HCT116 (cell line): ENCODE results near the gene PLA2G2D. TPM values are rescaled to one million over a fixed set of nuclear protein-coding genes. Genes with fewer than 3 reads are reported as not detected.

Source experiments
- ATAC-seq: fragments of 200-7000 bp; cut with Tn5 transposase; 2 replicates; pipeline ENCODE4 v1.9.1; 2020; ENCODE audit warnings: mild to moderate bottlenecking, moderate library complexity
- BruUV-seq: library from RNA; stranded (reverse); fragments of 400-500 nt; replicated peaks from 2 replicates; lab custom pipeline; 2021; lab: Mats Ljungman, UMichigan
- CTCF ChIA-PET: fragments of 300-600 bp; sonication (Branson Sonifier 250); formaldehyde crosslinking; loops from one replicate; lab custom pipeline; 2021; ENCODE audit warnings: antibody characterized with exemption; lab: Charles Lee
- POLR2A ChIA-PET: fragments of 300-600, 350-600 bp; sonication (Branson Sonifier 250); formaldehyde crosslinking; loops from one replicate; lab custom pipeline; 2021; ENCODE audit warnings: antibody characterized with exemption; lab: Charles Lee
- RAD21 ChIA-PET, 2 experiments: fragments of 300-600 bp; sonication (Branson Sonifier 250); formaldehyde crosslinking; loops; one replicate each; lab custom pipeline; 2023; ENCODE audit warnings: low total read pairs in 2 of 2; ENCODE audit not compliant: uncharacterized antibody in 2 of 2, unreplicated experiment in 2 of 2, low non-redundant PET in 1 of 2; lab: Charles Lee
- DNase-seq: peaks from one replicate; pipeline ENCODE4 v3.0.0-alpha.2; 2010; ENCODE audit warnings: low read depth, low spot score
- H2AFZ ChIP-seq: fragments of 200-600 bp; shearing (Covaris generic), sonication (generic); 2 replicates; pipeline ENCODE4 v1.6.1; 2017; ENCODE audit warnings: low read depth, mixed run types, mixed read lengths, antibody characterized with exemption, low read length; ENCODE audit not compliant: poor library complexity, severe bottlenecking
- H3K27ac ChIP-seq: 2 replicates; pipeline ENCODE4 v1.5.1; 2012; ENCODE audit warnings: low read depth, low read length
- H3K27me3 ChIP-seq: fragments of 200-600 bp; sonication (generic); 2 replicates; pipeline ENCODE4 v1.6.1; 2016; ENCODE audit warnings: mixed run types, low read length, mixed read lengths; ENCODE audit not compliant: insufficient read depth
- H3K36me3 ChIP-seq, 2 experiments: fragments of 200-500 bp in 1 of 2; fragments of 200-600 bp in 1 of 2; sonication (Bioruptor generic) in 1 of 2; sonication (generic) in 1 of 2; 2 replicates each; pipeline versions ENCODE4 v1.5.1 to v1.6.1; 2014 to 2016; ENCODE audit warnings: low read length in 2 of 2, inconsistent platforms in 1 of 2, mixed read lengths in 1 of 2, mixed run types in 1 of 2; ENCODE audit not compliant: insufficient read depth in 2 of 2, control insufficient read depth in 1 of 2
- H3K4me1 ChIP-seq, 2 experiments: fragments of 200-600 bp in 1 of 2; sonication (generic) in 1 of 2; 2 replicates each; pipeline versions ENCODE4 v1.5.1 to v1.6.1; 2012 to 2017; ENCODE audit warnings: low read length in 2 of 2, inconsistent platforms in 1 of 2, mild to moderate bottlenecking in 1 of 2, mixed read lengths in 1 of 2, mixed run types in 1 of 2, moderate library complexity in 1 of 2; ENCODE audit not compliant: insufficient read depth in 2 of 2, control insufficient read depth in 1 of 2
- H3K4me2 ChIP-seq: fragments of 200-600 bp; sonication (generic); 2 replicates; pipeline ENCODE4 v1.6.1; 2017; ENCODE audit warnings: mixed run types, low read length, mixed read lengths
- H3K4me3 ChIP-seq, 2 experiments: fragments of 200-600 bp in 1 of 2; sonication (generic) in 1 of 2; replicated peaks in 1 of 2; 2 replicates each; pipeline ENCODE4 v1.5.1; 2011 to 2016; ENCODE audit warnings: low read length in 2 of 2, control low read depth in 1 of 2, low read depth in 1 of 2, mild to moderate bottlenecking in 1 of 2, mixed read lengths in 1 of 2, mixed run types in 1 of 2
- H3K79me2 ChIP-seq: fragments of 200-600 bp; sonication (generic); 2 replicates; pipeline ENCODE4 v1.6.1; 2017; ENCODE audit warnings: mild to moderate bottlenecking, mixed run types, low read length, moderate library complexity, mixed read lengths; ENCODE audit not compliant: insufficient read depth
- H3K9ac ChIP-seq: fragments of 200-600 bp; sonication (generic); 2 replicates; pipeline ENCODE4 v1.6.1; 2016; ENCODE audit warnings: low read length, mixed read lengths
- H3K9me2 ChIP-seq: fragments of 200-600 bp; sonication (generic), shearing (Covaris generic); 2 replicates; pipeline ENCODE4 v1.6.1; 2017; ENCODE audit warnings: mixed run types, mild to moderate bottlenecking, moderate library complexity; ENCODE audit not compliant: insufficient read depth
- H3K9me3 ChIP-seq, 2 experiments: fragments of 200-500 bp in 1 of 2; fragments of 200-600 bp in 1 of 2; sonication (Bioruptor generic) in 1 of 2; sonication (generic) in 1 of 2; 2 replicates each; pipeline ENCODE4 v1.6.1; 2014 to 2017; ENCODE audit warnings: low read length in 2 of 2, mixed read lengths in 2 of 2, inconsistent platforms in 1 of 2, low read depth in 1 of 2, mild to moderate bottlenecking in 1 of 2, mixed run types in 1 of 2, moderate library complexity in 1 of 2; ENCODE audit not compliant: control insufficient read depth in 1 of 2, insufficient read depth in 1 of 2
- H4K20me1 ChIP-seq: fragments of 200-600 bp; sonication (generic), shearing (Covaris generic); 2 replicates; pipeline ENCODE4 v1.6.1; 2017; ENCODE audit warnings: mixed run types, mild to moderate bottlenecking, moderate library complexity; ENCODE audit not compliant: insufficient read depth
- CBX3 ChIP-seq: IDR thresholded peaks from 2 replicates; pipeline ENCODE4 v1.6.1; 2012; ENCODE audit warnings: low read depth
- CEBPB ChIP-seq: IDR thresholded peaks from 2 replicates; pipeline ENCODE4 v1.6.1; 2012; ENCODE audit warnings: low read depth
- ELF1 ChIP-seq: IDR thresholded peaks from 2 replicates; pipeline ENCODE4 v1.6.1; 2012; ENCODE audit warnings: low read depth, borderline replicate concordance
- EZH2 ChIP-seq: fragments of 200-600 bp; sonication (generic); IDR thresholded peaks from 2 replicates; pipeline ENCODE4 v1.6.1; 2017; ENCODE audit warnings: antibody characterized with exemption, mixed run types
- EZH2phosphoT487 ChIP-seq: fragments of 200-600 bp; IDR thresholded peaks from 2 replicates; pipeline ENCODE4 v1.6.1; 2018; ENCODE audit warnings: antibody characterized with exemption, borderline replicate concordance
- FOSL1 ChIP-seq: IDR thresholded peaks from 2 replicates; pipeline ENCODE4 v1.6.1; 2012; ENCODE audit warnings: low read depth
- JUND ChIP-seq: IDR thresholded peaks from 2 replicates; pipeline ENCODE4 v1.6.1; 2012
- POLR2A ChIP-seq: IDR thresholded peaks from 2 replicates; pipeline ENCODE4 v1.7.0; 2011; ENCODE audit warnings: borderline replicate concordance; ENCODE audit not compliant: insufficient read depth, insufficient read length; ENCODE audit errors: extremely low read depth
- POLR2AphosphoS5 ChIP-seq: IDR thresholded peaks from 2 replicates; pipeline ENCODE4 v1.6.1; 2011; ENCODE audit warnings: mild to moderate bottlenecking, low read depth, low read length, moderate library complexity
- SIN3A ChIP-seq: IDR thresholded peaks from 2 replicates; pipeline ENCODE4 v1.6.1; 2012; ENCODE audit warnings: low read depth
- SP1 ChIP-seq: IDR thresholded peaks from 2 replicates; pipeline ENCODE4 v1.6.1; 2012; ENCODE audit warnings: low read depth
- SRF ChIP-seq: IDR thresholded peaks from 2 replicates; pipeline ENCODE4 v1.6.1; 2012; ENCODE audit warnings: low read depth
- ZFX ChIP-seq: fragments of 450-650 bp; IDR thresholded peaks from 2 replicates; pipeline ENCODE4 v1.6.1; 2017
- ZNF274 ChIP-seq: fragments of 200-500 bp; sonication (Bioruptor generic); IDR thresholded peaks from 2 replicates; pipeline ENCODE4 v1.6.1; 2014; ENCODE audit warnings: mild to moderate bottlenecking, low read depth, low read length, inconsistent platforms
- intact Hi-C: fragments of 100-400 bp; cut with micrococcal nuclease; formaldehyde crosslinking; loops from 2 replicates; pipeline ENCODE4 v1.10.0; 2022
- total RNA-seq: library from RNA; stranded (reverse); gene quantifications from one replicate; pipeline ENCODE4 v1.2.1, GENCODE V29; 2021; ENCODE audit not compliant: unreplicated experiment
- TF ChIP-seq, protein P1 (sequence below): IDR thresholded peaks from 2 replicates; pipeline ENCODE4 v1.6.1; 2012
- TF ChIP-seq, protein P2 (sequence below): IDR thresholded peaks from 2 replicates; pipeline ENCODE4 v1.6.1; 2012; ENCODE audit warnings: low read depth
- TF ChIP-seq, protein P3 (sequence below): IDR thresholded peaks from 2 replicates; pipeline ENCODE4 v1.6.1; 2012
- TF ChIP-seq, protein P4 (sequence below), 3 experiments: fragments of 200-600 bp in 1 of 3; sonication (generic) in 1 of 3; IDR thresholded peaks in 2 of 3; conservative IDR thresholded peaks in 1 of 3; 2 replicates each; pipeline ENCODE4 v1.5.1; 2012 to 2017; ENCODE audit warnings: low read depth in 2 of 3, low read length in 2 of 3, antibody characterized with exemption in 1 of 3, borderline replicate concordance in 1 of 3, control low read depth in 1 of 3, mild to moderate bottlenecking in 1 of 3, mixed read lengths in 1 of 3, mixed run types in 1 of 3, moderate library complexity in 1 of 3; ENCODE audit not compliant: insufficient read depth in 1 of 3

PLA2G2D gene
- total RNA-seq, 1 experiment from 2014 or later = not detected

DNA sequence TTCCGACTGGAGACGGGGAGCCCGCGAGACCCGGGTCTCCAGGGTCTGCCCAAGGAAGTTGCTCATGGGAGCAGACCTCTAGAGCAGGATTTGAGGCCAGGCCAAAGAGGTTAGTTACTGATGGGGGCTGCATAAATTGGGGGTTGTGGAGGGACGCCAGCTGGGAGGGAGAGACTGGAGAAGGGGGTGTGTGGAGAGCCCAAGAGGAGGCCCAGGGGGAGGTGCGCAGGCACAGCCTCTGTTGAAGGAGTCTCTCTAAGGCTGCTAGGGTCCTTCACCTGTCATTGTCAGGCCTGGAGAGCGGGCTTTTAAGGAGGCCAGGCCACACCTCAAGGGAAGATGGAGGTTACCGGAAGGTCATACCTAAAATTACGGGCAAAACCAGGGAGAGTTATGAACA, 49.0 kb downstream of the PLA2G2D start:
- no peaks in the 10 kb centered on the region for H3K9me2 ChIP-seq
- RAD21 ChIA-PET = no interaction called here
- CTCF ChIA-PET = no interaction called here
- no peaks in the 10 kb centered on the region for H3K36me3 ChIP-seq
- H3K9me3 ChIP-seq = no peaks in the 10 kb centered on the region
- no peaks in the 10 kb centered on the region for H4K20me1 ChIP-seq
- no peak overlapping the region for H3K4me3 ChIP-seq
- H3K79me2 ChIP-seq = no peaks in the 10 kb centered on the region
- no peaks in the 10 kb centered on the region for H3K27me3 ChIP-seq
- POLR2A ChIA-PET = no interaction called here
- H3K27ac ChIP-seq = no peak overlapping the region
- no peak overlapping the region for H2AFZ ChIP-seq
- intact Hi-C loops = no loop called here
- no peak for DNase-seq
- no peak for ATAC-seq
- TF ChIP-seq, protein P1, sequence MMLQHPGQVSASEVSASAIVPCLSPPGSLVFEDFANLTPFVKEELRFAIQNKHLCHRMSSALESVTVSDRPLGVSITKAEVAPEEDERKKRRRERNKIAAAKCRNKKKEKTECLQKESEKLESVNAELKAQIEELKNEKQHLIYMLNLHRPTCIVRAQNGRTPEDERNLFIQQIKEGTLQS = no peak
- TF ChIP-seq EZH2phosphoT487 (no peak), POLR2A (no peak), POLR2AphosphoS5 (no peak), ZFX (no peak), SP1 (no peak), SIN3A (no peak)
- no TSS peak for BruUV-seq
- no peak overlapping the region for H3K9ac ChIP-seq
- no peaks in the 10 kb centered on the region for H3K4me1 ChIP-seq
- no peak overlapping the region for H3K4me2 ChIP-seq

DNA sequence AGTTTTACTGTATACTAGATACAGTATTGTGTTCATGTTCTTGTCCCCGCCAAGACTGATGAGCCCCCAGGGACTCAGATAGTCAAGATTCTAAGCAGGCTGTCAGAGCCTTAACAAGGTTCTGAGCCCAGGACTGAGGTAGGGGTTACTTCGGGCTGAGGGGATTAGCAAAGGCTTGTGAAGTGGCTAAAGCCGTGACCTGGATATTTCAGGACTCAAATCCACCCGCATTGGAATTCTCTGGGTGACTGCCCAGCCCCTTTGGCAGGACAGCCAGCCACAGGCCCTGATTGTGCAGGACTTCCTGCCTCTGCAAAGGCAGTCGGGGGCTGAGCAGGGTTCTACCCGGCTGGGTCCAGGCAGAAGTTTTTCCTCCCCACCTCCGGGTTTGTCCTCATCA, 49.5 kb downstream of the PLA2G2D start, which contains the start of gene PLA2G5:
TSS of gene PLA2G5 (plus strand) at position 321 of the 400 bp plus-strand sequence. CDS start 14,637 bp downstream, outside the sequence.
- H3K9me2 ChIP-seq = no peaks in the 10 kb centered on the region
- H3K9me3 ChIP-seq = no peaks in the 10 kb centered on the region
- no peaks in the 10 kb centered on the region for H4K20me1 ChIP-seq
- no peak within 1 kb of the TSS for H3K4me2 ChIP-seq
- no peak within 1 kb of the TSS for H2AFZ ChIP-seq
- RAD21 ChIA-PET = no interaction called here
- no peaks in the 10 kb centered on the region for H3K79me2 ChIP-seq
- DNase-seq (no peak), ATAC-seq (no peak)
- CTCF ChIA-PET = no interaction called here
- H3K36me3 ChIP-seq = no peaks in the 10 kb centered on the region
- no peaks in the 10 kb centered on the region for H3K4me1 ChIP-seq
- no TSS peak for BruUV-seq
- H3K27me3 ChIP-seq = no peaks in the 10 kb centered on the region
- no peak within 1 kb of the TSS for H3K27ac ChIP-seq
- no peak within 1 kb of the TSS for H3K4me3 ChIP-seq
- no peak within 1 kb of the TSS for H3K9ac ChIP-seq
- POLR2A ChIA-PET = no interaction called here
- intact Hi-C loops = no loop called here
- TF ChIP-seq EZH2 = no peak
- TF ChIP-seq CBX3 = no peak
- no peak for TF ChIP-seq JUND
- TF ChIP-seq EZH2phosphoT487 = no peak
- no peak for TF ChIP-seq POLR2A
- TF ChIP-seq ZNF274 = no peak
- TF ChIP-seq, protein P2, sequence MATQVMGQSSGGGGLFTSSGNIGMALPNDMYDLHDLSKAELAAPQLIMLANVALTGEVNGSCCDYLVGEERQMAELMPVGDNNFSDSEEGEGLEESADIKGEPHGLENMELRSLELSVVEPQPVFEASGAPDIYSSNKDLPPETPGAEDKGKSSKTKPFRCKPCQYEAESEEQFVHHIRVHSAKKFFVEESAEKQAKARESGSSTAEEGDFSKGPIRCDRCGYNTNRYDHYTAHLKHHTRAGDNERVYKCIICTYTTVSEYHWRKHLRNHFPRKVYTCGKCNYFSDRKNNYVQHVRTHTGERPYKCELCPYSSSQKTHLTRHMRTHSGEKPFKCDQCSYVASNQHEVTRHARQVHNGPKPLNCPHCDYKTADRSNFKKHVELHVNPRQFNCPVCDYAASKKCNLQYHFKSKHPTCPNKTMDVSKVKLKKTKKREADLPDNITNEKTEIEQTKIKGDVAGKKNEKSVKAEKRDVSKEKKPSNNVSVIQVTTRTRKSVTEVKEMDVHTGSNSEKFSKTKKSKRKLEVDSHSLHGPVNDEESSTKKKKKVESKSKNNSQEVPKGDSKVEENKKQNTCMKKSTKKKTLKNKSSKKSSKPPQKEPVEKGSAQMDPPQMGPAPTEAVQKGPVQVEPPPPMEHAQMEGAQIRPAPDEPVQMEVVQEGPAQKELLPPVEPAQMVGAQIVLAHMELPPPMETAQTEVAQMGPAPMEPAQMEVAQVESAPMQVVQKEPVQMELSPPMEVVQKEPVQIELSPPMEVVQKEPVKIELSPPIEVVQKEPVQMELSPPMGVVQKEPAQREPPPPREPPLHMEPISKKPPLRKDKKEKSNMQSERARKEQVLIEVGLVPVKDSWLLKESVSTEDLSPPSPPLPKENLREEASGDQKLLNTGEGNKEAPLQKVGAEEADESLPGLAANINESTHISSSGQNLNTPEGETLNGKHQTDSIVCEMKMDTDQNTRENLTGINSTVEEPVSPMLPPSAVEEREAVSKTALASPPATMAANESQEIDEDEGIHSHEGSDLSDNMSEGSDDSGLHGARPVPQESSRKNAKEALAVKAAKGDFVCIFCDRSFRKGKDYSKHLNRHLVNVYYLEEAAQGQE = no peak
- no peak for TF ChIP-seq CEBPB
- no peak for TF ChIP-seq SRF
- no peak for TF ChIP-seq ELF1
- TF ChIP-seq, protein P3, sequence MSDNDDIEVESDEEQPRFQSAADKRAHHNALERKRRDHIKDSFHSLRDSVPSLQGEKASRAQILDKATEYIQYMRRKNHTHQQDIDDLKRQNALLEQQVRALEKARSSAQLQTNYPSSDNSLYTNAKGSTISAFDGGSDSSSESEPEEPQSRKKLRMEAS = no peak
- no peak for TF ChIP-seq FOSL1
- TF ChIP-seq, protein P4, sequence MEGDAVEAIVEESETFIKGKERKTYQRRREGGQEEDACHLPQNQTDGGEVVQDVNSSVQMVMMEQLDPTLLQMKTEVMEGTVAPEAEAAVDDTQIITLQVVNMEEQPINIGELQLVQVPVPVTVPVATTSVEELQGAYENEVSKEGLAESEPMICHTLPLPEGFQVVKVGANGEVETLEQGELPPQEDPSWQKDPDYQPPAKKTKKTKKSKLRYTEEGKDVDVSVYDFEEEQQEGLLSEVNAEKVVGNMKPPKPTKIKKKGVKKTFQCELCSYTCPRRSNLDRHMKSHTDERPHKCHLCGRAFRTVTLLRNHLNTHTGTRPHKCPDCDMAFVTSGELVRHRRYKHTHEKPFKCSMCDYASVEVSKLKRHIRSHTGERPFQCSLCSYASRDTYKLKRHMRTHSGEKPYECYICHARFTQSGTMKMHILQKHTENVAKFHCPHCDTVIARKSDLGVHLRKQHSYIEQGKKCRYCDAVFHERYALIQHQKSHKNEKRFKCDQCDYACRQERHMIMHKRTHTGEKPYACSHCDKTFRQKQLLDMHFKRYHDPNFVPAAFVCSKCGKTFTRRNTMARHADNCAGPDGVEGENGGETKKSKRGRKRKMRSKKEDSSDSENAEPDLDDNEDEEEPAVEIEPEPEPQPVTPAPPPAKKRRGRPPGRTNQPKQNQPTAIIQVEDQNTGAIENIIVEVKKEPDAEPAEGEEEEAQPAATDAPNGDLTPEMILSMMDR (IDR thresholded peaks at IDR 0.05 in 2 of 3, conservative IDR thresholded peaks at IDR 0.05 in 1 of 3; ENCODE audit: borderline replicate concordance in 1 of 3, insufficient read depth in 1 of 3, low read depth in 2 of 3, low read length in 2 of 3) = no peak
